PFSK-1 (cell line): ENCODE measurements around the gene PSMA6. TPM values are rescaled to one million over a fixed set of nuclear protein-coding genes. Genes with fewer than 3 reads are reported as not detected.

Source experiments
- FOXP2 ChIP-seq: optimal IDR thresholded peaks from 2 replicates; pipeline ENCODE3; 2011; ENCODE audit warnings: borderline replicate concordance, control low read depth, inconsistent platforms; ENCODE audit not compliant: insufficient read depth; ENCODE audit errors: extremely low read length, extremely low read depth
- POLR2AphosphoS5 ChIP-seq: IDR thresholded peaks from 2 replicates; pipeline ENCODE4 v1.6.1; 2012; ENCODE audit warnings: low read depth, mild to moderate bottlenecking, control low read depth, low read length, moderate library complexity
- SIN3A ChIP-seq: IDR thresholded peaks from 2 replicates; pipeline ENCODE4 v1.6.1; 2012; ENCODE audit warnings: mild to moderate bottlenecking, low read length, moderate library complexity, borderline replicate concordance; ENCODE audit not compliant: insufficient read depth
- TAF1 ChIP-seq: IDR thresholded peaks from 2 replicates; pipeline ENCODE4 v1.6.1; 2012; ENCODE audit warnings: low read length, control low read depth, borderline replicate concordance; ENCODE audit not compliant: insufficient read depth
- polyA plus RNA-seq: library from polyadenylated mRNA; unstranded; fragments of >200 nt; gene quantifications from one replicate; pipeline ENCODE4 v1.2.1, GENCODE V29; 2012; ENCODE audit warnings: low read depth, missing spikeins; ENCODE audit not compliant: insufficient read length
- TF ChIP-seq, protein P1 (sequence below), 2 experiments: IDR thresholded peaks; 2 replicates each; pipeline versions ENCODE4 v1.6.1 to v1.8.0; 2011 to 2012; ENCODE audit warnings: low read depth in 2 of 2, low read length in 2 of 2, control low read depth in 1 of 2, inconsistent platforms in 1 of 2, mild to moderate bottlenecking in 1 of 2, moderate library complexity in 1 of 2; ENCODE audit not compliant: insufficient read depth in 1 of 2

PSMA6 gene
- 76.2 TPM for polyA plus RNA-seq

- TF ChIP-seq, protein P1, sequence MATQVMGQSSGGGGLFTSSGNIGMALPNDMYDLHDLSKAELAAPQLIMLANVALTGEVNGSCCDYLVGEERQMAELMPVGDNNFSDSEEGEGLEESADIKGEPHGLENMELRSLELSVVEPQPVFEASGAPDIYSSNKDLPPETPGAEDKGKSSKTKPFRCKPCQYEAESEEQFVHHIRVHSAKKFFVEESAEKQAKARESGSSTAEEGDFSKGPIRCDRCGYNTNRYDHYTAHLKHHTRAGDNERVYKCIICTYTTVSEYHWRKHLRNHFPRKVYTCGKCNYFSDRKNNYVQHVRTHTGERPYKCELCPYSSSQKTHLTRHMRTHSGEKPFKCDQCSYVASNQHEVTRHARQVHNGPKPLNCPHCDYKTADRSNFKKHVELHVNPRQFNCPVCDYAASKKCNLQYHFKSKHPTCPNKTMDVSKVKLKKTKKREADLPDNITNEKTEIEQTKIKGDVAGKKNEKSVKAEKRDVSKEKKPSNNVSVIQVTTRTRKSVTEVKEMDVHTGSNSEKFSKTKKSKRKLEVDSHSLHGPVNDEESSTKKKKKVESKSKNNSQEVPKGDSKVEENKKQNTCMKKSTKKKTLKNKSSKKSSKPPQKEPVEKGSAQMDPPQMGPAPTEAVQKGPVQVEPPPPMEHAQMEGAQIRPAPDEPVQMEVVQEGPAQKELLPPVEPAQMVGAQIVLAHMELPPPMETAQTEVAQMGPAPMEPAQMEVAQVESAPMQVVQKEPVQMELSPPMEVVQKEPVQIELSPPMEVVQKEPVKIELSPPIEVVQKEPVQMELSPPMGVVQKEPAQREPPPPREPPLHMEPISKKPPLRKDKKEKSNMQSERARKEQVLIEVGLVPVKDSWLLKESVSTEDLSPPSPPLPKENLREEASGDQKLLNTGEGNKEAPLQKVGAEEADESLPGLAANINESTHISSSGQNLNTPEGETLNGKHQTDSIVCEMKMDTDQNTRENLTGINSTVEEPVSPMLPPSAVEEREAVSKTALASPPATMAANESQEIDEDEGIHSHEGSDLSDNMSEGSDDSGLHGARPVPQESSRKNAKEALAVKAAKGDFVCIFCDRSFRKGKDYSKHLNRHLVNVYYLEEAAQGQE (IDR thresholded peaks at IDR 0.05; ENCODE audit: insufficient read depth in 1 of 2, low read depth in 2 of 2, low read length in 2 of 2): no peak
- TF ChIP-seq FOXP2 (no peak), SIN3A (0 out of 2 replicates have a peak, but pooled peaks have one; percentile 34), POLR2AphosphoS5 (peak; percentile 81), TAF1 (no peak)
Observed at GRCh38 chr14:35292051-35292769, at the start of gene PSMA6. PSMA6 (plus strand) TSS chr14:35292382; CDS start chr14:35292477, 95 bp downstream.

- TF ChIP-seq FOXP2 (no peak), POLR2AphosphoS5 (no peak), SIN3A (no peak), TAF1 (no peak)
- TF ChIP-seq, protein P1 (IDR thresholded peaks at IDR 0.05; ENCODE audit: insufficient read depth in 1 of 2, low read depth in 2 of 2, low read length in 2 of 2): no peak
Observed at GRCh38 chr14:35242599-35243311, 49.4 kb upstream of the PSMA6 start.

DNA sequence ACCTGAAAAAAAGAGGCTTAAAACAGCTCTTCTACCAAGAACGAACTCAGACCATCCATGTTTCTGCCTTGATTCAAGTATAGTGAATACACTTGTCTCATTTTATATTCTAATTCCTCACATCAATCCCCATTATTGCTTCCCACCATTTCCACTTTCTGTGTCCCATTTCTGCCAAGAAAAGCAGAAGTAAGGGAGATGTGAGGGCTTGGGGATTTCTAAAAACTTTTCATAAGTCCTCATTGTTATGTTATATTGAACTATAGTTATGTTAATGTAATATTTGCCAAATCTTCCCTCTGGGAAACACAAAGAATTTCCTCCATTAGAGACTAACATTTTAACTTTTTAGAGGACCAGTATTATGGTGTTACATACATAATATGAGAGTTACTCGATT lies 48.2 kb upstream of the PSMA6 start:
- TF ChIP-seq, protein P1 (IDR thresholded peaks at IDR 0.05; ENCODE audit: insufficient read depth in 1 of 2, low read depth in 2 of 2, low read length in 2 of 2): no peak
- TF ChIP-seq POLR2AphosphoS5: no peak
- TF ChIP-seq TAF1: no peak
- TF ChIP-seq FOXP2: no peak
- TF ChIP-seq SIN3A: no peak

GRCh38 chr14:35244542-35244941 lies 47.6 kb upstream of the PSMA6 start:
- TF ChIP-seq FOXP2 (no peak), SIN3A (no peak), TAF1 (no peak), POLR2AphosphoS5 (no peak)
- TF ChIP-seq, protein P1 (IDR thresholded peaks at IDR 0.05; ENCODE audit: insufficient read depth in 1 of 2, low read depth in 2 of 2, low read length in 2 of 2): no peak
